Type B pancreatic cell (in vitro differentiated cells): ENCODE results near the gene C16orf96. TPM values are rescaled to one million over a fixed set of nuclear protein-coding genes. Genes with fewer than 3 reads are reported as not detected.
A peak's percentile ranks its signal among the peaks of the same experiment; 100 is the strongest.

Experiments used
- DNase-seq: peaks from one replicate; pipeline ENCODE4 v3.0.0; 2021; ENCODE audit warnings: mixed read lengths; ENCODE audit not compliant: unreplicated experiment; ENCODE audit errors: extremely low spot score
- H3K27ac Mint-ChIP-seq: 2 replicates; pipeline ENCODE4 v1.8.0; 2021; ENCODE audit warnings: mild to moderate bottlenecking, mixed read lengths
- H3K27me3 Mint-ChIP-seq: 2 replicates; pipeline ENCODE4 v1.8.0; 2021; ENCODE audit warnings: mixed read lengths
- H3K36me3 Mint-ChIP-seq: 2 replicates; pipeline ENCODE4 v1.8.0; 2021; ENCODE audit warnings: mixed read lengths
- H3K4me1 Mint-ChIP-seq: one replicate; pipeline ENCODE4 v1.8.0; 2021; ENCODE audit warnings: mixed read lengths; ENCODE audit not compliant: unreplicated experiment
- H3K4me3 Mint-ChIP-seq: 2 replicates; pipeline ENCODE4 v1.8.0; 2021; ENCODE audit warnings: mild to moderate bottlenecking, mixed read lengths
- H3K9me3 Mint-ChIP-seq: 2 replicates; pipeline ENCODE4 v1.8.0; 2021; ENCODE audit warnings: mixed read lengths
- total RNA-seq: library from RNA; stranded (reverse); gene quantifications from 2 replicates; pipeline ENCODE4 v1.2.1, GENCODE V29; 2021; ENCODE audit warnings: low replicate concordance
- TF ChIP-seq, protein P1 (sequence below): fragments of 200-600 bp; sonication (generic); conservative IDR thresholded peaks from 2 replicates; pipeline ENCODE4 v1.5.0; 2021; ENCODE audit warnings: antibody characterized with exemption, mild to moderate bottlenecking

The C16orf96 gene
- total RNA-seq, 1 donor from 2014 or later, result 0.43 TPM

GRCh38 chr16:4533490-4533889, 22.6 kb upstream of the C16orf96 start:
- Mint-ChIP-seq H3K27me3 (peaks cover 6% of the 10 kb centered on the region), H3K9me3 (no peaks in the 10 kb centered on the region), H3K27ac (no peak overlapping the region), H3K4me1 (peaks cover 23% of the 10 kb centered on the region), H3K36me3 (peaks cover 23% of the 10 kb centered on the region), H3K4me3 (no peak overlapping the region)
- DNase-seq, result no peak
- TF ChIP-seq, protein P1, sequence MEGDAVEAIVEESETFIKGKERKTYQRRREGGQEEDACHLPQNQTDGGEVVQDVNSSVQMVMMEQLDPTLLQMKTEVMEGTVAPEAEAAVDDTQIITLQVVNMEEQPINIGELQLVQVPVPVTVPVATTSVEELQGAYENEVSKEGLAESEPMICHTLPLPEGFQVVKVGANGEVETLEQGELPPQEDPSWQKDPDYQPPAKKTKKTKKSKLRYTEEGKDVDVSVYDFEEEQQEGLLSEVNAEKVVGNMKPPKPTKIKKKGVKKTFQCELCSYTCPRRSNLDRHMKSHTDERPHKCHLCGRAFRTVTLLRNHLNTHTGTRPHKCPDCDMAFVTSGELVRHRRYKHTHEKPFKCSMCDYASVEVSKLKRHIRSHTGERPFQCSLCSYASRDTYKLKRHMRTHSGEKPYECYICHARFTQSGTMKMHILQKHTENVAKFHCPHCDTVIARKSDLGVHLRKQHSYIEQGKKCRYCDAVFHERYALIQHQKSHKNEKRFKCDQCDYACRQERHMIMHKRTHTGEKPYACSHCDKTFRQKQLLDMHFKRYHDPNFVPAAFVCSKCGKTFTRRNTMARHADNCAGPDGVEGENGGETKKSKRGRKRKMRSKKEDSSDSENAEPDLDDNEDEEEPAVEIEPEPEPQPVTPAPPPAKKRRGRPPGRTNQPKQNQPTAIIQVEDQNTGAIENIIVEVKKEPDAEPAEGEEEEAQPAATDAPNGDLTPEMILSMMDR, result no peak

- TF ChIP-seq, protein P1, result no peak
- no peak for DNase-seq
- Mint-ChIP-seq H3K27ac (no peak overlapping the region), H3K27me3 (peaks cover 9% of the 10 kb centered on the region), H3K9me3 (no peaks in the 10 kb centered on the region), H3K36me3 (peaks cover 26% of the 10 kb centered on the region), H3K4me1 (peaks cover 19% of the 10 kb centered on the region), H3K4me3 (no peak overlapping the region)
These were observed 21.9 kb upstream of the C16orf96 start for GRCh38 chr16:4534151-4534790.

DNA sequence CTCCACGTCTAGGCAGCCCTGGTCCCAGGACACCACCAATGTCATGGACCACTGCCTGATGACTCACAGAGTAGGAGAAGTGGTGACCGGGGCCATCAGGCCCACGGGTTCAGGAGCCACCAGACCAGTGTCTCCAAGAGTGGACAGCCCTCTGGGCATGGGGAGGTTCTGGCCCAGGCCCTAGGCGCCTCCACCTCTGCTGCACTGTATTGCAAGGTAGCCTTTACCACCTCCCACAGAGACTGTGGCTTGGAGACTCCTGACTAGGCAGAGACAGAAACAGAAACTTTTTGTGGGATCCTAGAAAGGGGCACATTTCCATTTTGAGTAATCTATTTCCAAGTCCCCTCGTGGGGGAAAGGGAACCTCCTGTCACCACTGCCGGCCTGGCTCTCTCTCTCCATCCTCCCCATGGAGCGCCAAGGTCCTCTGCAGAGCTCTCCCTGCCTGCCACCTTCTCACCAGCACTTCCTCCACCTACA, 20.5 kb upstream of the C16orf96 start:
- Mint-ChIP-seq H3K9me3 (peaks cover 5% of the 10 kb centered on the region), H3K36me3 (peaks cover 26% of the 10 kb centered on the region), H3K4me1 (peaks cover 15% of the 10 kb centered on the region), H3K27ac (no peak overlapping the region), H3K4me3 (no peak overlapping the region), H3K27me3 (peaks cover 12% of the 10 kb centered on the region)
- no peak for DNase-seq
- TF ChIP-seq, protein P1, result no peak

DNA sequence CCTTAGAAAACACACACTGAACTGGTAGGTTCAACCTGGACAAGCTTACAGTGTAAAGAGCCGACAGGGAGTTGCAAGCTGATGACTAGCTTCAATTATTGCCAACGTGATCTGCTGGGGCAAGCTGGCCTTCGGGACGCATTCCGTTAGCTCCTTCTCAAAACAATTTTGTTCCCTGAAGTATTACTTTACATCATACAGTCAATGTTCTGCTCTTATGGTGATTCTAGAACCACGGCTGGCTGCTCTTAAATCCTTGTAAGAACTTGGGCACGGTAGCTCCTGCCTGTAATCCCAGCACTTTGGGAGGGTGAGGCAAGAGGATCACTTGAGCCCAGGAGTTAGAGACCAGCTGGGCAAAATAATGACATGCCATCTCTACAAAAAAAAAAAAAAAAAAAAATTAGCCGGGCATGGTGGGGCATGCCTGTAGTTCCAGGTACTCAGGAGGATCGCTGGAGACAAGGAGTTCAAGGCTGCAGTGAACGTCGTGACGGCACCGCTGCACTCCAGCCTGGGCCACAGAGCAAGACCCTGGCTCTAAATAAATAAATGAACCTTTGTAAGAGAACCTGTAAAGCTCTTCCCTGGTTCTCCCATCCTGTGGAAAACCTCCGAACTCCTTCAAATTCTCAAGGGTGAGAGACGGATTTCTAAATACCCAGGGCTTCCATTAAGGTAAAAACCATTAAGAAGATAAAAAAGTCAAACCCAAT, 19.6 kb upstream of the C16orf96 start:
- Mint-ChIP-seq H3K27me3 (peaks cover 12% of the 10 kb centered on the region), H3K4me3 (peak overlapping the region; percentile 86), H3K9me3 (peaks cover 5% of the 10 kb centered on the region), H3K36me3 (peaks cover 26% of the 10 kb centered on the region), H3K4me1 (peaks cover 15% of the 10 kb centered on the region), H3K27ac (peak overlapping the region; percentile 79)
- TF ChIP-seq, protein P1, result no peak
- no peak for DNase-seq

GRCh38 chr16:4537376-4538343, 18.5 kb upstream of the C16orf96 start:
- Mint-ChIP-seq H3K27ac (peak overlapping the region; percentile 79), H3K27me3 (peaks cover 12% of the 10 kb centered on the region), H3K36me3 (peaks cover 21% of the 10 kb centered on the region), H3K4me1 (peaks cover 11% of the 10 kb centered on the region), H3K9me3 (peaks cover 5% of the 10 kb centered on the region), H3K4me3 (peak overlapping the region; percentile 86)
- no peak for DNase-seq
- TF ChIP-seq, protein P1, result no peak
